K562 (cell line): ENCODE results near the gene DPF1. TPM values are rescaled to one million over a fixed set of nuclear protein-coding genes. Genes with fewer than 3 reads are reported as not detected.

Experiments used
- ATAC-seq: fragments of 200-7000 bp; cut with Tn5 transposase; 3 replicates; pipeline ENCODE4 v1.9.1; 2020; ENCODE audit warnings: moderate library complexity
- BruUV-seq: library from RNA; stranded (reverse); fragments of 400-500 nt; replicated peaks from 2 replicates; lab custom pipeline; 2021; lab: Mats Ljungman, UMichigan
- CTCF ChIA-PET: fragments of 300-600 bp; formaldehyde crosslinking; extraction: SDS; loops from one replicate; lab custom pipeline; 2021; ENCODE audit warnings: low intra/inter-chr PET ratio; lab: Yijun Ruan, JAX
- POLR2A ChIA-PET: fragments of 300-600, 350-650 bp; sonication (Branson Sonifier 250); formaldehyde crosslinking; extraction: SDS; loops from one replicate; lab custom pipeline; 2021; ENCODE audit warnings: antibody characterized with exemption, inconsistent platforms; lab: Yijun Ruan, JAX
- DNase-seq, 4 experiments: peaks; one replicate each; pipeline versions ENCODE4 v3.0.0 to v3.0.0-alpha.2; 2011 to 2018; ENCODE audit warnings: low spot score in 3 of 4, mixed read lengths in 3 of 4; ENCODE audit errors: extremely low read depth in 1 of 4
- FAIRE-seq: peaks from 2 replicates; lab custom pipeline; 2011; peaks lifted over from hg19 to GRCh38; lab: Jason Lieb, UNC
- H2AFZ ChIP-seq: 2 replicates; pipeline ENCODE4 v1.6.0; 2011; ENCODE audit warnings: low read depth, low read length, control low read depth, inconsistent platforms
- H3K27ac ChIP-seq: fragments of 200-600 bp; 3 replicates; pipeline ENCODE4 v1.8.0; 2011; ENCODE audit warnings: low read depth, mild to moderate bottlenecking, control low read depth, inconsistent platforms, low read length, moderate library complexity, mixed read lengths; ENCODE audit errors: extremely low read depth
- H3K27me3 ChIP-seq, 2 experiments: fragments of 300-600 bp in 1 of 2; 2 replicates in 1 of 2; 3 replicates in 1 of 2; pipeline versions ENCODE4 v1.6.0 to v1.8.0; 2011; ENCODE audit warnings: inconsistent platforms in 2 of 2, low read length in 2 of 2, mild to moderate bottlenecking in 1 of 2, mixed read lengths in 1 of 2, moderate library complexity in 1 of 2; ENCODE audit not compliant: control insufficient read depth in 2 of 2, insufficient read depth in 2 of 2
- H3K36me3 ChIP-seq: fragments of 300-600 bp; 3 replicates; pipeline ENCODE4 v1.8.0; 2011; ENCODE audit warnings: mild to moderate bottlenecking, low read length, inconsistent platforms; ENCODE audit not compliant: control insufficient read depth, insufficient read depth
- H3K4me1 ChIP-seq, 2 experiments: fragments of 200-600 bp in 1 of 2; replicated peaks in 1 of 2; 2 replicates in 1 of 2; 3 replicates in 1 of 2; pipeline versions ENCODE4 v1.5.1 to v1.8.0; 2011; ENCODE audit warnings: inconsistent platforms in 2 of 2, low read length in 2 of 2, mild to moderate bottlenecking in 1 of 2, mixed read lengths in 1 of 2, moderate library complexity in 1 of 2; ENCODE audit not compliant: control insufficient read depth in 2 of 2, insufficient read depth in 2 of 2
- H3K4me2 ChIP-seq: 2 replicates; pipeline ENCODE4 v1.6.1; 2011; ENCODE audit warnings: low read length, control low read depth, inconsistent platforms, mixed read lengths; ENCODE audit not compliant: insufficient read depth
- H3K4me3 ChIP-seq: fragments of 200-600 bp; sonication (generic), shearing (Covaris generic); 2 replicates; pipeline ENCODE4 v1.5.1; 2016; ENCODE audit warnings: control low read depth, inconsistent platforms
- H3K79me2 ChIP-seq: fragments of 200-600 bp; 3 replicates; pipeline ENCODE4 v1.8.0; 2011; ENCODE audit warnings: low read length, inconsistent platforms; ENCODE audit not compliant: control insufficient read depth, insufficient read depth
- H3K9ac ChIP-seq, 2 experiments: 2 replicates each; pipeline versions ENCODE4 v1.6.0 to v1.6.1; 2011; ENCODE audit warnings: low read depth in 2 of 2, low read length in 2 of 2, control low read depth in 1 of 2, inconsistent platforms in 1 of 2, mild to moderate bottlenecking in 1 of 2, mixed read lengths in 1 of 2; ENCODE audit not compliant: insufficient read depth in 1 of 2
- H3K9me1 ChIP-seq: one replicate; pipeline ENCODE4 v1.6.0; 2011; ENCODE audit warnings: inconsistent platforms, mild to moderate bottlenecking, low read length, moderate library complexity; ENCODE audit not compliant: control insufficient read depth, insufficient read depth
- H3K9me3 ChIP-seq: replicated peaks from 2 replicates; pipeline ENCODE4 v1.5.1; 2011; ENCODE audit warnings: low read depth, low read length, inconsistent platforms; ENCODE audit not compliant: control insufficient read depth, insufficient read depth
- H4K20me1 ChIP-seq: replicated peaks from 2 replicates; pipeline ENCODE4 v1.6.1; 2011; ENCODE audit warnings: low read length, inconsistent platforms, mixed read lengths; ENCODE audit not compliant: control insufficient read depth, insufficient read depth
- ARID2 ChIP-seq: fragments of 450-650 bp; IDR thresholded peaks from 2 replicates; pipeline ENCODE4 v1.6.1; 2017; ENCODE audit warnings: antibody characterized with exemption, mild to moderate bottlenecking
- NFATC3 ChIP-seq: fragments of 450-650 bp; IDR thresholded peaks from 2 replicates; pipeline ENCODE4 v1.6.1; 2017; ENCODE audit warnings: mild to moderate bottlenecking
- NR2C2 ChIP-seq, 2 experiments: fragments of 200-800 bp in 1 of 2; sonication (Bioruptor generic) in 1 of 2; sonication (generic) in 1 of 2; formaldehyde crosslinking in 1 of 2; IDR thresholded peaks; 2 replicates each; pipeline versions ENCODE4 v1.6.1 to v1.8.0; 2016 to 2022; ENCODE audit warnings: mild to moderate bottlenecking in 1 of 2, missing compliant biosample characterization in 1 of 2, missing genetic modification characterization in 1 of 2, missing genetic modification reagents in 1 of 2
- POLR3A ChIP-seq: IDR thresholded peaks from 2 replicates; pipeline ENCODE4 v1.6.1; 2011; ENCODE audit warnings: borderline replicate concordance, mild to moderate bottlenecking, moderate library complexity; ENCODE audit not compliant: insufficient read length, insufficient read depth; ENCODE audit errors: extremely low read depth
- POU5F1 ChIP-seq: fragments of 150-350 bp; IDR thresholded peaks from 2 replicates; pipeline ENCODE4 v1.6.1; 2014; ENCODE audit warnings: borderline replicate concordance, low read length, low read depth, mild to moderate bottlenecking; ENCODE audit not compliant: partially characterized antibody
- SMARCB1 ChIP-seq: IDR thresholded peaks from 2 replicates; pipeline ENCODE4 v1.6.1; 2011; ENCODE audit warnings: improper control_type of control experiment, low read depth; ENCODE audit not compliant: insufficient read length
- SRSF7 ChIP-seq: fragments of 200-400 bp; formaldehyde crosslinking; optimal IDR thresholded peaks from 2 replicates; pipeline ENCODE3; 2017; ENCODE audit warnings: mild to moderate bottlenecking, low read depth, low read length
- SRSF9 ChIP-seq: fragments of 200-400 bp; formaldehyde crosslinking; IDR thresholded peaks from 2 replicates; pipeline ENCODE4 v1.6.1; 2017; ENCODE audit warnings: low read depth, low read length, borderline replicate concordance
- TEAD2 ChIP-seq: fragments of 450-650 bp; IDR thresholded peaks from 2 replicates; pipeline ENCODE4 v1.6.1; 2016; ENCODE audit warnings: missing genetic modification characterization, control low read depth, missing compliant biosample characterization
- ZBED1 ChIP-seq: IDR thresholded peaks from 2 replicates; pipeline ENCODE4 v1.6.1; 2014
- ZBTB7A ChIP-seq: IDR thresholded peaks from 2 replicates; pipeline ENCODE4 v1.6.1; 2011; ENCODE audit warnings: low read depth, mild to moderate bottlenecking, low read length, moderate library complexity, borderline replicate concordance; ENCODE audit not compliant: control insufficient read depth
- ZNF384 ChIP-seq: IDR thresholded peaks from 2 replicates; pipeline ENCODE4 v1.6.1; 2012; ENCODE audit warnings: low read depth, low read length, improper control_type of control experiment
- ZNF551 ChIP-seq: fragments of 250-450 bp; sonication (Bioruptor Pico); IDR thresholded peaks from 2 replicates; pipeline ENCODE4 v1.5.0; 2021; ENCODE audit warnings: mild to moderate bottlenecking, moderate library complexity
- ZNF699 ChIP-seq: fragments of 250-450 bp; sonication (Bioruptor Pico); IDR thresholded peaks from 2 replicates; pipeline ENCODE4 v1.8.0; 2021; ENCODE audit warnings: mild to moderate bottlenecking, moderate library complexity; ENCODE audit not compliant: insufficient replicate concordance
- WGBS: fragments of 100-300 bp; shearing (Covaris generic); methylation state at CpG from one replicate; pipeline ENCODE4 v1.1.6; 2016; ENCODE audit warnings: low coverage, mixed read lengths; ENCODE audit not compliant: insufficient coverage; ENCODE audit errors: missing lambda C conversion rate; 5-methylcytosine and 5-hydroxymethylcytosine counted together
- in situ Hi-C: fragments of 300-500 bp; cut with MboI; formaldehyde crosslinking; loops from 4 replicates; pipeline ENCODE4 v1.15.0; 2018; ENCODE audit warnings: inconsistent platforms, mixed read lengths
- intact Hi-C: fragments of 100-400 bp; cut with micrococcal nuclease; formaldehyde crosslinking; loops from 2 replicates; pipeline ENCODE4 v1.14.2; 2022
- polyA plus RNA-seq, 8 experiments: library from polyadenylated mRNA; depleted of rRNA in 4 of 8; stranded (reverse) in 5 of 8; unstranded in 3 of 8; fragments of >200 nt; fragmentation: Nextera tagmentation in 2 of 8; fragmentation: Illumina TruSeq in 1 of 8; extraction: Ambion mirVana in 2 of 8; extraction: Trizol in 1 of 8; gene quantifications; 2 replicates each; pipeline versions ENCODE4 v1.2.1 to v1.2.3, GENCODE V29; 2011 to 2014; ENCODE audit warnings: inconsistent platforms in 1 of 8, missing spikeins in 1 of 8
- total RNA-seq, 7 experiments: library from RNA; depleted of rRNA in 6 of 7; stranded (reverse); fragments of >200 nt in 6 of 7; fragmentation: Illumina TruSeq in 2 of 7; extraction: Trizol in 2 of 7; gene quantifications; 2 replicates each; pipeline versions ENCODE4 v1.2.1 to v1.2.3, GENCODE V29; 2011 to 2021; ENCODE audit warnings: low replicate concordance in 1 of 7
- TF ChIP-seq, protein P1 (sequence below): fragments of 250-450 bp; sonication (Bioruptor Pico); IDR thresholded peaks from 2 replicates; pipeline ENCODE4 v1.8.0; 2022; ENCODE audit warnings: inconsistent platforms
- TF ChIP-seq, protein P2 (sequence below): fragments of 450-650 bp; IDR thresholded peaks from 2 replicates; pipeline ENCODE4 v1.6.1; 2014; ENCODE audit warnings: low read depth, mild to moderate bottlenecking, moderate library complexity, borderline replicate concordance
- TF ChIP-seq, protein P3 (sequence below): fragments of 450-650 bp; IDR thresholded peaks from 2 replicates; pipeline ENCODE4 v1.6.1; 2017; ENCODE audit warnings: mild to moderate bottlenecking, moderate library complexity

Gene DPF1
- total and polyA plus RNA-seq, 9 of the 15 experiments (the other 6 are each of a cell fraction or from before 2014, with no cell fraction given) = 0.10 to 5.7 (median 3.1) TPM

DNA sequence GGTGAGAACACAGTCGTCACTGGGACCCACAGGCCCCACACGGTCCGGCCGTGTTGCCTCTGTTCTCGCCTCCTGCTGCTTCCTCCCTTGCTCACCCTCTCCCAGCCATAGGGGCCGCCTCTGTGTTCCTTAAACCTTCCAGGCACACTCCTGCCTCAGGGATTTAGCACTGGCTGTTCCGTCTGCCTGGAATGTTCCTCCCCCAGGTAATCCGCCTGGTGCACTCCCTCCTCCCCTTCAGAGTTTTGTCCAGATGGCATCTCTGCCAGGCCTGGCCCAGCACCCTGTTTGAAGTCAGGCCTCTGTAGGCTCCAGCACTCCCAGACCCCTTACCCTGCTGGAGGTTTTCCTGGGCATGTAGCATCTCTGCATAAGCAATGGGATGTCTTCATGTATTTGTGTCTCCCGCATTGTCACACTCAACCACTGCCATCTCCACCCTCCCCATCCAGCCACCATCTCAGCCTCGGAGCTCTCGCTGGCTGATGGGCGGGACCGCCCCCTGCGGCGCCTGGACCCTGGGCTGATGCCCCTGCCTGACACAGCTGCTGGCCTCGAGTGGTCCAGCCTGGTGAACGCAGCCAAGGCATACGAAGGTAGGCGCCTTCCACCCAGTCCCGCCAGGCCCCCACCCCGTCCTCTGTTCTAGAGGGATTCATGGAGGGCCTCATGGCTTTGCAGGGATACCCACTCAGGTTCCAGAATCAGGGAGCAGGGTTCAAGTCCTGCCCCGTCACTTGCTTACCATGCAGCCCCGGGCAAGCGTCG lies 25.9 kb downstream of the DPF1 start:
- Histone ChIP-seq H3K4me2 (no peak overlapping the region), H3K9me1 (no peaks in the 10 kb centered on the region), H3K4me1 (peaks cover 0 to 29% of the 10 kb centered on the region in 2 experiments; a peak in 3 of 5 replicates), H3K9me3 (no peaks in the 10 kb centered on the region), H3K79me2 (no peaks in the 10 kb centered on the region)
- no peak for FAIRE-seq
- in situ Hi-C loops = no loop called here
- DNase-seq = no peak
- ATAC-seq = no peak
- POLR2A ChIA-PET = no interaction called here
- TF ChIP-seq ARID2 (no peak), ZBTB7A (no peak), SRSF9 (no peak), ZNF384 (no peak), NFATC3 (no peak), NR2C2 (CRISPR knock-in tag; IDR thresholded peaks at IDR 0.05) (no peak), NR2C2 (tag; IDR thresholded peaks at IDR 0.05) (no peak), SMARCB1 (no peak), ZNF699 (no peak), ZNF551 (no peak), SRSF7 (no peak), ZBED1 (no peak), POU5F1 (no peak), TEAD2 (no peak), POLR3A (no peak)
- TF ChIP-seq, protein P1, sequence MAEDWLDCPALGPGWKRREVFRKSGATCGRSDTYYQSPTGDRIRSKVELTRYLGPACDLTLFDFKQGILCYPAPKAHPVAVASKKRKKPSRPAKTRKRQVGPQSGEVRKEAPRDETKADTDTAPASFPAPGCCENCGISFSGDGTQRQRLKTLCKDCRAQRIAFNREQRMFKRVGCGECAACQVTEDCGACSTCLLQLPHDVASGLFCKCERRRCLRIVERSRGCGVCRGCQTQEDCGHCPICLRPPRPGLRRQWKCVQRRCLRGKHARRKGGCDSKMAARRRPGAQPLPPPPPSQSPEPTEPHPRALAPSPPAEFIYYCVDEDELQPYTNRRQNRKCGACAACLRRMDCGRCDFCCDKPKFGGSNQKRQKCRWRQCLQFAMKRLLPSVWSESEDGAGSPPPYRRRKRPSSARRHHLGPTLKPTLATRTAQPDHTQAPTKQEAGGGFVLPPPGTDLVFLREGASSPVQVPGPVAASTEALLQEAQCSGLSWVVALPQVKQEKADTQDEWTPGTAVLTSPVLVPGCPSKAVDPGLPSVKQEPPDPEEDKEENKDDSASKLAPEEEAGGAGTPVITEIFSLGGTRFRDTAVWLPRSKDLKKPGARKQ (CRISPR knock-in tag) = no peak
- TF ChIP-seq, protein P2, sequence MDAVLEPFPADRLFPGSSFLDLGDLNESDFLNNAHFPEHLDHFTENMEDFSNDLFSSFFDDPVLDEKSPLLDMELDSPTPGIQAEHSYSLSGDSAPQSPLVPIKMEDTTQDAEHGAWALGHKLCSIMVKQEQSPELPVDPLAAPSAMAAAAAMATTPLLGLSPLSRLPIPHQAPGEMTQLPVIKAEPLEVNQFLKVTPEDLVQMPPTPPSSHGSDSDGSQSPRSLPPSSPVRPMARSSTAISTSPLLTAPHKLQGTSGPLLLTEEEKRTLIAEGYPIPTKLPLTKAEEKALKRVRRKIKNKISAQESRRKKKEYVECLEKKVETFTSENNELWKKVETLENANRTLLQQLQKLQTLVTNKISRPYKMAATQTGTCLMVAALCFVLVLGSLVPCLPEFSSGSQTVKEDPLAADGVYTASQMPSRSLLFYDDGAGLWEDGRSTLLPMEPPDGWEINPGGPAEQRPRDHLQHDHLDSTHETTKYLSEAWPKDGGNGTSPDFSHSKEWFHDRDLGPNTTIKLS = no peak
- TF ChIP-seq, protein P3, sequence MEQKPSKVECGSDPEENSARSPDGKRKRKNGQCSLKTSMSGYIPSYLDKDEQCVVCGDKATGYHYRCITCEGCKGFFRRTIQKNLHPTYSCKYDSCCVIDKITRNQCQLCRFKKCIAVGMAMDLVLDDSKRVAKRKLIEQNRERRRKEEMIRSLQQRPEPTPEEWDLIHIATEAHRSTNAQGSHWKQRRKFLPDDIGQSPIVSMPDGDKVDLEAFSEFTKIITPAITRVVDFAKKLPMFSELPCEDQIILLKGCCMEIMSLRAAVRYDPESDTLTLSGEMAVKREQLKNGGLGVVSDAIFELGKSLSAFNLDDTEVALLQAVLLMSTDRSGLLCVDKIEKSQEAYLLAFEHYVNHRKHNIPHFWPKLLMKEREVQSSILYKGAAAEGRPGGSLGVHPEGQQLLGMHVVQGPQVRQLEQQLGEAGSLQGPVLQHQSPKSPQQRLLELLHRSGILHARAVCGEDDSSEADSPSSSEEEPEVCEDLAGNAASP = no peak
- TF ChIP-seq, all 486 proteins: peak for 0
- 34% methylated on average over 25 of the region's 25 CpGs for WGBS
- Histone ChIP-seq H2AFZ (no peak overlapping the region), H3K36me3 (no peaks in the 10 kb centered on the region), H3K9ac (peak overlapping the region in 1 of 2 experiments; percentile 45; a peak in 1 of 4 replicates), H3K27ac (no peak overlapping the region), H4K20me1 (no peaks in the 10 kb centered on the region), H3K4me3 (no peak overlapping the region), H3K27me3 (peaks cover 2 to 5% of the 10 kb centered on the region in 2 experiments; a peak in 3 of 5 replicates)
- CTCF ChIA-PET = no interaction called here
- intact Hi-C loops = no loop called here
- no TSS peak for BruUV-seq
